WTC11 (cell line): ENCODE data around the gene SPTLC2.

Experiments
- CREB1 ChIP-seq: sonication (generic); formaldehyde crosslinking; IDR thresholded peaks from 2 replicates; pipeline ENCODE4 v1.8.0; 2023; ENCODE audit warnings: mild to moderate bottlenecking, missing genetic modification reagents
- NR1H2 ChIP-seq: sonication (generic); formaldehyde crosslinking; IDR thresholded peaks from 2 replicates; pipeline ENCODE4 v1.9.0; 2021; ENCODE audit warnings: mild to moderate bottlenecking, moderate library complexity, missing genetic modification reagents
- SP1 ChIP-seq: sonication (generic); formaldehyde crosslinking; conservative IDR thresholded peaks from 2 replicates; pipeline ENCODE4 v1.8.1; 2022; ENCODE audit warnings: missing genetic modification reagents
- TEAD4 ChIP-seq: sonication (generic); formaldehyde crosslinking; IDR thresholded peaks from 2 replicates; pipeline ENCODE4 v1.8.0; 2022; ENCODE audit warnings: mild to moderate bottlenecking, missing genetic modification reagents
- ZNF232 ChIP-seq: sonication (generic); formaldehyde crosslinking; IDR thresholded peaks from 2 replicates; pipeline ENCODE4 v1.8.0; 2022; ENCODE audit warnings: mild to moderate bottlenecking, missing genetic modification reagents
- TF ChIP-seq, protein P1 (sequence below): fragments of 200-600 bp; IDR thresholded peaks from 2 replicates; pipeline ENCODE4 v1.8.0; 2022; ENCODE audit warnings: antibody characterized with exemption
- TF ChIP-seq, protein P2 (sequence below): sonication (generic); formaldehyde crosslinking; conservative IDR thresholded peaks from 2 replicates; pipeline ENCODE4 v1.8.1; 2022; ENCODE audit warnings: mild to moderate bottlenecking, missing genetic modification reagents
- TF ChIP-seq, protein P3 (sequence below): sonication (generic); formaldehyde crosslinking; IDR thresholded peaks from 2 replicates; pipeline ENCODE4 v1.8.0; 2022; ENCODE audit warnings: missing genetic modification reagents
- TF ChIP-seq, protein P4 (sequence below): fragments of 250-450 bp; sonication (Bioruptor Pico); IDR thresholded peaks from 2 replicates; pipeline ENCODE4 v1.9.0; 2021; ENCODE audit warnings: mild to moderate bottlenecking, borderline replicate concordance
- TF ChIP-seq, protein P5 (sequence below): fragments of 250-450 bp; sonication (Bioruptor Pico); IDR thresholded peaks from 2 replicates; pipeline ENCODE4 v2.1.2; 2022; ENCODE audit warnings: mild to moderate bottlenecking, moderate library complexity
- TF ChIP-seq, protein P6 (sequence below): sonication (generic); formaldehyde crosslinking; IDR thresholded peaks from 2 replicates; pipeline ENCODE4 v1.8.1; 2023; ENCODE audit warnings: mild to moderate bottlenecking, missing genetic modification reagents

DNA sequence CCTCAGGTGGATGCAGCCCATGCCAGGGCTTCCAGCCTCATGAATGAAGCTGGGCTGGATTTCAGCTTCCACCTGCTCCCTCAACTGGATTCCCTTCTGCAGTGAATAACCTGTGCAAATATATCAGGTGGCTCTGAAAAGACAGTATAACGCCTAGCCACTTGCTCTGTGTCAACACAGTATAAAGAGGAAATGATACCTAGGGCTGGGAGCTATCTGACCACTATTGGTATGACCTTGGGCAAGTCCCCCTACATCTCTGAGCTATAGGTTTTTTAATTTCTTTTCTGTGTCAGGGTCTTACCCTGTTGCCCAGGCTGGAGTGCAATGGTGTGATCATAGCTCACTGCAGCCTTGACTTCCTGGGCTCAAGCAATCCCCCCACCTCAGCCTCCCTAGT is 137.6 kb downstream of the SPTLC2 start:
- no peak for TF ChIP-seq NR1H2
- no peak for TF ChIP-seq SP1 (CRISPR knock-in tag)
- TF ChIP-seq, protein P1, sequence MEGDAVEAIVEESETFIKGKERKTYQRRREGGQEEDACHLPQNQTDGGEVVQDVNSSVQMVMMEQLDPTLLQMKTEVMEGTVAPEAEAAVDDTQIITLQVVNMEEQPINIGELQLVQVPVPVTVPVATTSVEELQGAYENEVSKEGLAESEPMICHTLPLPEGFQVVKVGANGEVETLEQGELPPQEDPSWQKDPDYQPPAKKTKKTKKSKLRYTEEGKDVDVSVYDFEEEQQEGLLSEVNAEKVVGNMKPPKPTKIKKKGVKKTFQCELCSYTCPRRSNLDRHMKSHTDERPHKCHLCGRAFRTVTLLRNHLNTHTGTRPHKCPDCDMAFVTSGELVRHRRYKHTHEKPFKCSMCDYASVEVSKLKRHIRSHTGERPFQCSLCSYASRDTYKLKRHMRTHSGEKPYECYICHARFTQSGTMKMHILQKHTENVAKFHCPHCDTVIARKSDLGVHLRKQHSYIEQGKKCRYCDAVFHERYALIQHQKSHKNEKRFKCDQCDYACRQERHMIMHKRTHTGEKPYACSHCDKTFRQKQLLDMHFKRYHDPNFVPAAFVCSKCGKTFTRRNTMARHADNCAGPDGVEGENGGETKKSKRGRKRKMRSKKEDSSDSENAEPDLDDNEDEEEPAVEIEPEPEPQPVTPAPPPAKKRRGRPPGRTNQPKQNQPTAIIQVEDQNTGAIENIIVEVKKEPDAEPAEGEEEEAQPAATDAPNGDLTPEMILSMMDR: no peak
- TF ChIP-seq, protein P2, sequence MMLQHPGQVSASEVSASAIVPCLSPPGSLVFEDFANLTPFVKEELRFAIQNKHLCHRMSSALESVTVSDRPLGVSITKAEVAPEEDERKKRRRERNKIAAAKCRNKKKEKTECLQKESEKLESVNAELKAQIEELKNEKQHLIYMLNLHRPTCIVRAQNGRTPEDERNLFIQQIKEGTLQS: no peak
- TF ChIP-seq, protein P3, sequence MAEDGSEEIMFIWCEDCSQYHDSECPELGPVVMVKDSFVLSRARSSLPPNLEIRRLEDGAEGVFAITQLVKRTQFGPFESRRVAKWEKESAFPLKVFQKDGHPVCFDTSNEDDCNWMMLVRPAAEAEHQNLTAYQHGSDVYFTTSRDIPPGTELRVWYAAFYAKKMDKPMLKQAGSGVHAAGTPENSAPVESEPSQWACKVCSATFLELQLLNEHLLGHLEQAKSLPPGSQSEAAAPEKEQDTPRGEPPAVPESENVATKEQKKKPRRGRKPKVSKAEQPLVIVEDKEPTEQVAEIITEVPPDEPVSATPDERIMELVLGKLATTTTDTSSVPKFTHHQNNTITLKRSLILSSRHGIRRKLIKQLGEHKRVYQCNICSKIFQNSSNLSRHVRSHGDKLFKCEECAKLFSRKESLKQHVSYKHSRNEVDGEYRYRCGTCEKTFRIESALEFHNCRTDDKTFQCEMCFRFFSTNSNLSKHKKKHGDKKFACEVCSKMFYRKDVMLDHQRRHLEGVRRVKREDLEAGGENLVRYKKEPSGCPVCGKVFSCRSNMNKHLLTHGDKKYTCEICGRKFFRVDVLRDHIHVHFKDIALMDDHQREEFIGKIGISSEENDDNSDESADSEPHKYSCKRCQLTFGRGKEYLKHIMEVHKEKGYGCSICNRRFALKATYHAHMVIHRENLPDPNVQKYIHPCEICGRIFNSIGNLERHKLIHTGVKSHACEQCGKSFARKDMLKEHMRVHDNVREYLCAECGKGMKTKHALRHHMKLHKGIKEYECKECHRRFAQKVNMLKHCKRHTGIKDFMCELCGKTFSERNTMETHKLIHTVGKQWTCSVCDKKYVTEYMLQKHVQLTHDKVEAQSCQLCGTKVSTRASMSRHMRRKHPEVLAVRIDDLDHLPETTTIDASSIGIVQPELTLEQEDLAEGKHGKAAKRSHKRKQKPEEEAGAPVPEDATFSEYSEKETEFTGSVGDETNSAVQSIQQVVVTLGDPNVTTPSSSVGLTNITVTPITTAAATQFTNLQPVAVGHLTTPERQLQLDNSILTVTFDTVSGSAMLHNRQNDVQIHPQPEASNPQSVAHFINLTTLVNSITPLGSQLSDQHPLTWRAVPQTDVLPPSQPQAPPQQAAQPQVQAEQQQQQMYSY (CRISPR knock-in tag): no peak
- TF ChIP-seq TEAD4 (CRISPR knock-in tag): no peak
- TF ChIP-seq ZNF232 (CRISPR knock-in tag): no peak
- TF ChIP-seq, protein P4, sequence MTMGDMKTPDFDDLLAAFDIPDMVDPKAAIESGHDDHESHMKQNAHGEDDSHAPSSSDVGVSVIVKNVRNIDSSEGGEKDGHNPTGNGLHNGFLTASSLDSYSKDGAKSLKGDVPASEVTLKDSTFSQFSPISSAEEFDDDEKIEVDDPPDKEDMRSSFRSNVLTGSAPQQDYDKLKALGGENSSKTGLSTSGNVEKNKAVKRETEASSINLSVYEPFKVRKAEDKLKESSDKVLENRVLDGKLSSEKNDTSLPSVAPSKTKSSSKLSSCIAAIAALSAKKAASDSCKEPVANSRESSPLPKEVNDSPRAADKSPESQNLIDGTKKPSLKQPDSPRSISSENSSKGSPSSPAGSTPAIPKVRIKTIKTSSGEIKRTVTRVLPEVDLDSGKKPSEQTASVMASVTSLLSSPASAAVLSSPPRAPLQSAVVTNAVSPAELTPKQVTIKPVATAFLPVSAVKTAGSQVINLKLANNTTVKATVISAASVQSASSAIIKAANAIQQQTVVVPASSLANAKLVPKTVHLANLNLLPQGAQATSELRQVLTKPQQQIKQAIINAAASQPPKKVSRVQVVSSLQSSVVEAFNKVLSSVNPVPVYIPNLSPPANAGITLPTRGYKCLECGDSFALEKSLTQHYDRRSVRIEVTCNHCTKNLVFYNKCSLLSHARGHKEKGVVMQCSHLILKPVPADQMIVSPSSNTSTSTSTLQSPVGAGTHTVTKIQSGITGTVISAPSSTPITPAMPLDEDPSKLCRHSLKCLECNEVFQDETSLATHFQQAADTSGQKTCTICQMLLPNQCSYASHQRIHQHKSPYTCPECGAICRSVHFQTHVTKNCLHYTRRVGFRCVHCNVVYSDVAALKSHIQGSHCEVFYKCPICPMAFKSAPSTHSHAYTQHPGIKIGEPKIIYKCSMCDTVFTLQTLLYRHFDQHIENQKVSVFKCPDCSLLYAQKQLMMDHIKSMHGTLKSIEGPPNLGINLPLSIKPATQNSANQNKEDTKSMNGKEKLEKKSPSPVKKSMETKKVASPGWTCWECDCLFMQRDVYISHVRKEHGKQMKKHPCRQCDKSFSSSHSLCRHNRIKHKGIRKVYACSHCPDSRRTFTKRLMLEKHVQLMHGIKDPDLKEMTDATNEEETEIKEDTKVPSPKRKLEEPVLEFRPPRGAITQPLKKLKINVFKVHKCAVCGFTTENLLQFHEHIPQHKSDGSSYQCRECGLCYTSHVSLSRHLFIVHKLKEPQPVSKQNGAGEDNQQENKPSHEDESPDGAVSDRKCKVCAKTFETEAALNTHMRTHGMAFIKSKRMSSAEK (CRISPR knock-in tag): no peak
- TF ChIP-seq, protein P5, sequence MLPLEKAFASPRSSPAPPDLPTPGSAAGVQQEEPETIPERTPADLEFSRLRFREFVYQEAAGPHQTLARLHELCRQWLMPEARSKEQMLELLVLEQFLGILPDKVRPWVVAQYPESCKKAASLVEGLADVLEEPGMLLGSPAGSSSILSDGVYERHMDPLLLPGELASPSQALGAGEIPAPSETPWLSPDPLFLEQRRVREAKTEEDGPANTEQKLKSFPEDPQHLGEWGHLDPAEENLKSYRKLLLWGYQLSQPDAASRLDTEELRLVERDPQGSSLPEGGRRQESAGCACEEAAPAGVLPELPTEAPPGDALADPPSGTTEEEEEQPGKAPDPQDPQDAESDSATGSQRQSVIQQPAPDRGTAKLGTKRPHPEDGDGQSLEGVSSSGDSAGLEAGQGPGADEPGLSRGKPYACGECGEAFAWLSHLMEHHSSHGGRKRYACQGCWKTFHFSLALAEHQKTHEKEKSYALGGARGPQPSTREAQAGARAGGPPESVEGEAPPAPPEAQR (CRISPR knock-in tag): no peak
- TF ChIP-seq, protein P6, sequence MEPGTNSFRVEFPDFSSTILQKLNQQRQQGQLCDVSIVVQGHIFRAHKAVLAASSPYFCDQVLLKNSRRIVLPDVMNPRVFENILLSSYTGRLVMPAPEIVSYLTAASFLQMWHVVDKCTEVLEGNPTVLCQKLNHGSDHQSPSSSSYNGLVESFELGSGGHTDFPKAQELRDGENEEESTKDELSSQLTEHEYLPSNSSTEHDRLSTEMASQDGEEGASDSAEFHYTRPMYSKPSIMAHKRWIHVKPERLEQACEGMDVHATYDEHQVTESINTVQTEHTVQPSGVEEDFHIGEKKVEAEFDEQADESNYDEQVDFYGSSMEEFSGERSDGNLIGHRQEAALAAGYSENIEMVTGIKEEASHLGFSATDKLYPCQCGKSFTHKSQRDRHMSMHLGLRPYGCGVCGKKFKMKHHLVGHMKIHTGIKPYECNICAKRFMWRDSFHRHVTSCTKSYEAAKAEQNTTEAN (CRISPR knock-in tag): no peak
- no peak for TF ChIP-seq CREB1 (CRISPR knock-in tag)
